A549 (cell line): ENCODE measurements around the gene KIRREL2. TPM values are rescaled to one million over a fixed set of nuclear protein-coding genes. Genes with fewer than 3 reads are reported as not detected.

ENCODE experiments used
- ATAC-seq, 2 experiments: fragments of 200-7000 bp in 1 of 2; fragments of >200 bp in 1 of 2; cut with Nextera tagmentation in 1 of 2; cut with Tn5 transposase in 1 of 2; 3 replicates each; pipeline versions ENCODE4 v1.8.0 to v1.9.1; 2018 to 2020; ENCODE audit warnings: mild to moderate bottlenecking in 1 of 2, moderate library complexity in 1 of 2
- CTCF ChIA-PET: fragments of 300-600 bp; sonication (Branson Sonifier 250); formaldehyde crosslinking; extraction: SDS; loops from one replicate; lab custom pipeline; 2021; ENCODE audit warnings: antibody characterized with exemption, inconsistent platforms; lab: Yijun Ruan, JAX
- POLR2A ChIA-PET: fragments of 350-600 bp; formaldehyde crosslinking; extraction: SDS; loops from one replicate; lab custom pipeline; 2021; ENCODE audit warnings: antibody characterized with exemption, inconsistent platforms; lab: Yijun Ruan, JAX
- DNase-seq, 2 experiments: peaks; one replicate each; pipeline versions ENCODE4 v3.0.0 to v3.0.0-alpha.2; 2011 to 2016; ENCODE audit warnings: low read depth in 1 of 2, low spot score in 1 of 2
- FAIRE-seq: peaks from 2 replicates; lab custom pipeline; 2011; peaks lifted over from hg19 to GRCh38; lab: Jason Lieb, UNC
- H3K27ac ChIP-seq, 2 experiments: fragments of >200 bp; sonication (Bioruptor Twin); formaldehyde crosslinking; 3 replicates each; pipeline ENCODE4 v1.5.1; 2016 to 2017
- H3K4me1 ChIP-seq: fragments of >200 bp; sonication (Bioruptor Twin); formaldehyde crosslinking; 3 replicates; pipeline ENCODE4 v1.6.1; 2016
- H3K4me2 ChIP-seq: fragments of >200 bp; sonication (Bioruptor Twin); formaldehyde crosslinking; 3 replicates; pipeline ENCODE4 v1.6.1; 2016
- H3K4me3 ChIP-seq: fragments of >200 bp; sonication (Bioruptor Twin); formaldehyde crosslinking; 3 replicates; pipeline ENCODE4 v1.5.1; 2016
- H3K9me3 ChIP-seq: fragments of >200 bp; sonication (Bioruptor Twin); formaldehyde crosslinking; 3 replicates; pipeline ENCODE4 v1.6.1; 2016
- CBX8 ChIP-seq: fragments of 200-600 bp; sonication (generic); IDR thresholded peaks from 2 replicates; pipeline ENCODE4 v1.6.1; 2016
- EHMT2 ChIP-seq: fragments of 200-600 bp; sonication (generic); IDR thresholded peaks from 2 replicates; pipeline ENCODE4 v1.6.1; 2016; ENCODE audit warnings: antibody characterized with exemption, low read depth, mild to moderate bottlenecking, moderate library complexity
- GATA3 ChIP-seq: IDR thresholded peaks from 2 replicates; pipeline ENCODE4 v1.6.1; 2012; ENCODE audit warnings: borderline replicate concordance
- HEYL ChIP-seq: fragments of 250-450 bp; sonication (Bioruptor Pico); IDR thresholded peaks from 2 replicates; pipeline ENCODE4 v1.8.0; 2021; ENCODE audit warnings: mild to moderate bottlenecking, moderate library complexity
- HOXA7 ChIP-seq: fragments of 250-450 bp; sonication (Bioruptor Pico); IDR thresholded peaks from 2 replicates; pipeline ENCODE4 v1.5.0; 2020; ENCODE audit warnings: mild to moderate bottlenecking, moderate library complexity
- JUN ChIP-seq, 2 experiments: fragments of >200 bp; sonication (Bioruptor Twin); formaldehyde crosslinking; IDR thresholded peaks; 2 replicates in 1 of 2; 3 replicates in 1 of 2; pipeline ENCODE4 v1.6.1; 2016 to 2017
- MAFK ChIP-seq: fragments of 450-650 bp; IDR thresholded peaks from 2 replicates; pipeline ENCODE4 v1.6.1; 2014; ENCODE audit not compliant: partially characterized antibody
- MAZ ChIP-seq: fragments of 150-350 bp; IDR thresholded peaks from 2 replicates; pipeline ENCODE4 v1.6.1; 2014; ENCODE audit warnings: antibody characterized with exemption, low read depth, low read length, borderline replicate concordance
- MYC ChIP-seq: IDR thresholded peaks from 2 replicates; pipeline ENCODE4 v1.6.1; 2012; ENCODE audit warnings: mild to moderate bottlenecking, inconsistent platforms, low read length, improper control_type of control experiment, borderline replicate concordance
- POLR2AphosphoS2 ChIP-seq: conservative IDR thresholded peaks from 2 replicates; pipeline ENCODE4 v1.6.1; 2012; ENCODE audit warnings: low read length, improper control_type of control experiment, inconsistent platforms
- SMC3 ChIP-seq: fragments of >200 bp; sonication (Bioruptor Twin); formaldehyde crosslinking; IDR thresholded peaks from 3 replicates; pipeline ENCODE4 v1.6.1; 2018; ENCODE audit warnings: inconsistent platforms
- TP53 ChIP-seq: fragments of 250-450 bp; sonication (Bioruptor Pico); IDR thresholded peaks from 2 replicates; pipeline ENCODE4 v1.5.0; 2021; ENCODE audit warnings: mild to moderate bottlenecking, moderate library complexity
- ZC3H11A ChIP-seq: fragments of 450-650 bp; IDR thresholded peaks from 2 replicates; pipeline ENCODE4 v1.6.1; 2014; ENCODE audit warnings: antibody characterized with exemption, mild to moderate bottlenecking
- ZFP36 ChIP-seq: fragments of 450-650 bp; IDR thresholded peaks from 2 replicates; pipeline ENCODE4 v1.6.1; 2014; ENCODE audit warnings: borderline replicate concordance; ENCODE audit not compliant: partially characterized antibody
- ZNF302 ChIP-seq: fragments of 250-450 bp; sonication (Bioruptor Pico); IDR thresholded peaks from 2 replicates; pipeline ENCODE4 v1.9.0; 2021; ENCODE audit warnings: inconsistent platforms, mild to moderate bottlenecking, moderate library complexity
- ZSCAN20 ChIP-seq: fragments of 250-450 bp; sonication (Bioruptor Pico); IDR thresholded peaks from 2 replicates; pipeline ENCODE4 v1.8.0; 2022; ENCODE audit warnings: mild to moderate bottlenecking, moderate library complexity
- WGBS: methylation state at CpG from one replicate; pipeline ENCODE4 v1.1.6; 2017; ENCODE audit errors: missing lambda C conversion rate; 5-methylcytosine and 5-hydroxymethylcytosine counted together
- polyA plus RNA-seq, 4 experiments: library from polyadenylated mRNA; depleted of rRNA in 3 of 4; stranded (reverse); fragments of >200 nt; fragmentation: RNase III in 1 of 4; extraction: RNeasy Plus Mini Kit Qiagen cat#74134 plus additional on column Dnase treatment in 1 of 4; gene quantifications; 2 replicates in 3 of 4; 3 replicates in 1 of 4; pipeline ENCODE4 v1.2.3, GENCODE V29; 2011 to 2017
- TF ChIP-seq, protein P1 (sequence below): fragments of >200 bp; sonication (Bioruptor Twin); formaldehyde crosslinking; IDR thresholded peaks from 3 replicates; pipeline ENCODE4 v1.5.1; 2016
- TF ChIP-seq, protein P2 (sequence below): fragments of 250-450 bp; sonication (Bioruptor Pico); IDR thresholded peaks from 2 replicates; pipeline ENCODE4 v1.5.0; 2021; ENCODE audit warnings: mild to moderate bottlenecking, moderate library complexity, borderline replicate concordance
- TF ChIP-seq, protein P3 (sequence below): IDR thresholded peaks from 2 replicates; pipeline ENCODE4 v1.6.1; 2012
- TF ChIP-seq, protein P4 (sequence below): fragments of 250-450 bp; sonication (Bioruptor Pico); IDR thresholded peaks from 2 replicates; pipeline ENCODE4 v1.5.0; 2020; ENCODE audit warnings: low read depth, mild to moderate bottlenecking, moderate library complexity
- TF ChIP-seq, protein P5 (sequence below): fragments of >200 bp; sonication (Bioruptor Twin); formaldehyde crosslinking; IDR thresholded peaks from 3 replicates; pipeline ENCODE4 v1.6.1; 2016

KIRREL2 gene
- polyA plus RNA-seq, 2 of the 4 experiments (the other 2 are of a cell fraction), result 0.26 to 0.54 TPM

DNA sequence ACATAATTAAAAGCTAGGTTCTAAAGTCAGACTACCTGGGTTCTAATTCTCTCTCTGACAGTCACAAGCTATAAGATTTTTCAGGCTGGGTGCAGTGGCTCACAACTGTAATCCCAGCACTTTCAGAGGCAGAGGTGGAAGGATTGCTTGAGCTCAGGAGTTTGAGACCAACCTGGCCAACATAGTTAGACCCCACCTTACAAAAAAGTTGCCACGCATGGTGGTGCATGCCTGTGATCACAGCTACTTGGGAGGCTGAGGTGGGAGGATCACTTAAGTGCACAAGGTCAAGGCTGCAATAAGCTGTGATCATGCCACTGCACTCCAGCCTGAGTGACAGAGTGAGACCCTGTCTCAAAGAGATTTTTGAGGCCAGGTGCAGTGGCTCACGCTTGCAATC is 37.6 kb downstream of the KIRREL2 start:
- H3K27ac ChIP-seq, result no peak overlapping the region
- no peak overlapping the region for H3K4me2 ChIP-seq
- no peaks in the 10 kb centered on the region for H3K9me3 ChIP-seq
- no peak for FAIRE-seq
- no peak for ATAC-seq
- H3K4me1 ChIP-seq, result peaks cover 6% of the 10 kb centered on the region; the same call in 2 of the 3 replicates
- no peak overlapping the region for H3K4me3 ChIP-seq
- ChIA-PET POLR2A (interaction anchor here (1.4 kb wide), 1 partner anchor 37 kb away, joined by 3 read pairs; no protein-coding TSS in a partner anchor), CTCF (interaction anchor here (0.8 to 17.6 kb wide), 4 partner anchors 12 to 235 kb away, joined by 3 to 402 read pairs (median 64); no protein-coding TSS in a partner anchor)
- WGBS, result 98% methylated on average over 2 of the region's 2 CpGs
- no peak for DNase-seq
- TF ChIP-seq ZFP36 (no peak), CBX8 (no peak), ZC3H11A (no peak), JUN (IDR thresholded peaks at IDR 0.05) (no peak), SMC3 (no peak), MYC (no peak), MAFK (no peak), TP53 (CRISPR knock-in tag) (no peak), HEYL (CRISPR knock-in tag) (no peak), POLR2AphosphoS2 (no peak), MAZ (no peak), ZSCAN20 (no peak), GATA3 (no peak), HOXA7 (CRISPR knock-in tag) (no peak)
- TF ChIP-seq, protein P1, sequence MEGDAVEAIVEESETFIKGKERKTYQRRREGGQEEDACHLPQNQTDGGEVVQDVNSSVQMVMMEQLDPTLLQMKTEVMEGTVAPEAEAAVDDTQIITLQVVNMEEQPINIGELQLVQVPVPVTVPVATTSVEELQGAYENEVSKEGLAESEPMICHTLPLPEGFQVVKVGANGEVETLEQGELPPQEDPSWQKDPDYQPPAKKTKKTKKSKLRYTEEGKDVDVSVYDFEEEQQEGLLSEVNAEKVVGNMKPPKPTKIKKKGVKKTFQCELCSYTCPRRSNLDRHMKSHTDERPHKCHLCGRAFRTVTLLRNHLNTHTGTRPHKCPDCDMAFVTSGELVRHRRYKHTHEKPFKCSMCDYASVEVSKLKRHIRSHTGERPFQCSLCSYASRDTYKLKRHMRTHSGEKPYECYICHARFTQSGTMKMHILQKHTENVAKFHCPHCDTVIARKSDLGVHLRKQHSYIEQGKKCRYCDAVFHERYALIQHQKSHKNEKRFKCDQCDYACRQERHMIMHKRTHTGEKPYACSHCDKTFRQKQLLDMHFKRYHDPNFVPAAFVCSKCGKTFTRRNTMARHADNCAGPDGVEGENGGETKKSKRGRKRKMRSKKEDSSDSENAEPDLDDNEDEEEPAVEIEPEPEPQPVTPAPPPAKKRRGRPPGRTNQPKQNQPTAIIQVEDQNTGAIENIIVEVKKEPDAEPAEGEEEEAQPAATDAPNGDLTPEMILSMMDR, result no peak
- TF ChIP-seq, protein P2, sequence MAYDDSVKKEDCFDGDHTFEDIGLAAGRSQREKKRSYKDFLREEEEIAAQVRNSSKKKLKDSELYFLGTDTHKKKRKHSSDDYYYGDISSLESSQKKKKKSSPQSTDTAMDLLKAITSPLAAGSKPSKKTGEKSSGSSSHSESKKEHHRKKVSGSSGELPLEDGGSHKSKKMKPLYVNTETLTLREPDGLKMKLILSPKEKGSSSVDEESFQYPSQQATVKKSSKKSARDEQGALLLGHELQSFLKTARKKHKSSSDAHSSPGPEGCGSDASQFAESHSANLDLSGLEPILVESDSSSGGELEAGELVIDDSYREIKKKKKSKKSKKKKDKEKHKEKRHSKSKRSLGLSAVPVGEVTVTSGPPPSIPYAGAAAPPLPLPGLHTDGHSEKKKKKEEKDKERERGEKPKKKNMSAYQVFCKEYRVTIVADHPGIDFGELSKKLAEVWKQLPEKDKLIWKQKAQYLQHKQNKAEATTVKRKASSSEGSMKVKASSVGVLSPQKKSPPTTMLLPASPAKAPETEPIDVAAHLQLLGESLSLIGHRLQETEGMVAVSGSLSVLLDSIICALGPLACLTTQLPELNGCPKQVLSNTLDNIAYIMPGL (CRISPR knock-in tag), result no peak
- TF ChIP-seq, protein P3, sequence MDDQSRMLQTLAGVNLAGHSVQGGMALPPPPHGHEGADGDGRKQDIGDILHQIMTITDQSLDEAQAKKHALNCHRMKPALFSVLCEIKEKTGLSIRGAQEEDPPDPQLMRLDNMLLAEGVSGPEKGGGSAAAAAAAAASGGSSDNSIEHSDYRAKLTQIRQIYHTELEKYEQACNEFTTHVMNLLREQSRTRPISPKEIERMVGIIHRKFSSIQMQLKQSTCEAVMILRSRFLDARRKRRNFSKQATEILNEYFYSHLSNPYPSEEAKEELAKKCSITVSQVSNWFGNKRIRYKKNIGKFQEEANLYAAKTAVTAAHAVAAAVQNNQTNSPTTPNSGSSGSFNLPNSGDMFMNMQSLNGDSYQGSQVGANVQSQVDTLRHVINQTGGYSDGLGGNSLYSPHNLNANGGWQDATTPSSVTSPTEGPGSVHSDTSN, result no peak
- TF ChIP-seq, protein P4, sequence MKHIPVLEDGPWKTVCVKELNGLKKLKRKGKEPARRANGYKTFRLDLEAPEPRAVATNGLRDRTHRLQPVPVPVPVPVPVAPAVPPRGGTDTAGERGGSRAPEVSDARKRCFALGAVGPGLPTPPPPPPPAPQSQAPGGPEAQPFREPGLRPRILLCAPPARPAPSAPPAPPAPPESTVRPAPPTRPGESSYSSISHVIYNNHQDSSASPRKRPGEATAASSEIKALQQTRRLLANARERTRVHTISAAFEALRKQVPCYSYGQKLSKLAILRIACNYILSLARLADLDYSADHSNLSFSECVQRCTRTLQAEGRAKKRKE (CRISPR knock-in tag), result no peak
- TF ChIP-seq, protein P5, sequence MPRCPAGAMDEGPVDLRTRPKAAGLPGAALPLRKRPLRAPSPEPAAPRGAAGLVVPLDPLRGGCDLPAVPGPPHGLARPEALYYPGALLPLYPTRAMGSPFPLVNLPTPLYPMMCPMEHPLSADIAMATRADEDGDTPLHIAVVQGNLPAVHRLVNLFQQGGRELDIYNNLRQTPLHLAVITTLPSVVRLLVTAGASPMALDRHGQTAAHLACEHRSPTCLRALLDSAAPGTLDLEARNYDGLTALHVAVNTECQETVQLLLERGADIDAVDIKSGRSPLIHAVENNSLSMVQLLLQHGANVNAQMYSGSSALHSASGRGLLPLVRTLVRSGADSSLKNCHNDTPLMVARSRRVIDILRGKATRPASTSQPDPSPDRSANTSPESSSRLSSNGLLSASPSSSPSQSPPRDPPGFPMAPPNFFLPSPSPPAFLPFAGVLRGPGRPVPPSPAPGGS, result no peak
- TF ChIP-seq, all 56 proteins: peak for 0

DNA sequence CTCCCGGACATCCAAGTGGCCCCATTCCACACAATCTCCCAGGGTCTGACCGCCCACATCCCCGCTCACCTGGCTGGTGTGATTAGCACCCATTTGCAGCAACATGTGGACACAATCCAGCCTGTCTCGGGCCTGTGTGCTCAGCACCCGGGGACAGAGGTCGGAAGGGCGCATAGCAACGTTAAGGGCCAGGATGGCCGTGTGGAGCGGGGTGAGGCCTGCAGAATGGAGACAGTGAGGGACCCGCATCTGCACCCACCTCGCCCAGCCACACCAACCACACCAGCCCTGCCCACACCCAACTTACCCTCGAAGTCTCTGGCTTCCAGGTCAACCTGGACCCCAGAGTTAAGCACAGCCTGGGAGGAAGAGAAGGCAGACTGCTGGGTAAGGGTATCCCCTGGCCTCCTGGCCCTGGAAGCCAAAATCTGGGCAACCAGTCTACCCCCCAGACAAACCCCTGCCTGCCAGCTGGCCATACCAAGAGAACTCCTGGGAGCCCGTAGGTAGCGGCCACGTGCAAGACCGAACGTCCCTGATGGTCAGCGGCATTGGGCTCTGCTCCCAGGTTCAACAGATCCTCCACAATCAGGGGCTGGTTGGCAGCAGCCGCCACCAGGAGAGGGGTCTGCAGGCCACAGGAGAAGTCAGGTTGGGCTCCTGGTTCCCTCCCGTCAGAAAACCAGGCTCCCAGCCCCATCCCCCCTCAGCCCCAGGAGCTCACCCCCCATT is 39.4 kb downstream of the KIRREL2 start:
- TF ChIP-seq EHMT2 (no peak), ZNF302 (no peak)
- Histone ChIP-seq H3K9me3 (no peaks in the 10 kb centered on the region), H3K4me3 (no peak overlapping the region), H3K4me2 (no peak overlapping the region), H3K27ac (no peak overlapping the region), H3K4me1 (peaks cover 9% of the 10 kb centered on the region)
- no peak for DNase-seq
- ATAC-seq, result no peak
- ChIA-PET CTCF (interaction anchor here (1.4 to 9.8 kb wide), 5 partner anchors 9 to 36 kb away, joined by 5 to 125 read pairs (median 7); no protein-coding TSS in a partner anchor), POLR2A (no interaction called here)
- 91% methylated on average over 21 of the region's 21 CpGs for WGBS
- FAIRE-seq, result no peak
